ENCODE results near the gene THSD7A.
"Not testable (repeated sequence)": the region's sequence is repeated elsewhere in the genome, so short reads cannot be mapped to it uniquely, and the experiment has no call there.

Gene THSD7A

DNA sequence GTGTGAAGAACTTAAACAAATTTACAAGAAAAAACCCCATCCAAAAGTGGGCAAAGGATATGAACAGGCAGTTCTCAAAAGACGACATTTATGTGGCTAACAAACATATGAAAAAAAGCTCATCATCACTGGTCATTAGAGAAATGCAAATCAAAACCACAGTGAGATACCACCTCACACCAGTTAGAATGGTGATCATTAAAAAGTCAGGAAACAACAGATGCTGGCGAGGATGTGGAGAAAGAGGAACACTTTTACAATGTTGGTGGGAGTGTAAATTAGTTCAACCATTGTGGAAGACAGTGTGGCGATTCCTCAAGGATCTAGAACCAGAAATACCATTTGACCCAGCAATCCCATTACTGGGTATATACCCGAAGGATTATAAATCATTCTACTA, 388.1 kb downstream of the THSD7A start:
- DNase-seq: not testable (repeated sequence)

DNA sequence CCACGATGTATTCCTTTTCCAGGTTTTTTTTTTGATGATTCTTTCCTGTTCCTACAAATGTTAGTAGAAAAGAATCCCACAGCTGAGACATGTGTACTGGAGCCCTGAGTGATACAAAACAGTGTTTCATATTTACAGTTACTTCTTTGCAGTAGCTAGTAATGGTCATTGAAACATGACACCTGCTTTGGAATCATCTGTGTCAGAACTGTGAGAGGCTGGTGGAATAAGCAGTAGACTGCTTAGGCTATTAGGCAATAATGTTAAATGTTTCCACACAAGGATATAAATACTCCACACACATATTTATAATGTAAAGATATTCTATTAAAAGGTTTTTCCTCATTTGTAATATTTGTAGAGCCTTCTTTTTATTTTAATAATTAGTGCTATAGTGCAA, 394.0 kb downstream of the THSD7A start:
- no peak for DNase-seq

DNA sequence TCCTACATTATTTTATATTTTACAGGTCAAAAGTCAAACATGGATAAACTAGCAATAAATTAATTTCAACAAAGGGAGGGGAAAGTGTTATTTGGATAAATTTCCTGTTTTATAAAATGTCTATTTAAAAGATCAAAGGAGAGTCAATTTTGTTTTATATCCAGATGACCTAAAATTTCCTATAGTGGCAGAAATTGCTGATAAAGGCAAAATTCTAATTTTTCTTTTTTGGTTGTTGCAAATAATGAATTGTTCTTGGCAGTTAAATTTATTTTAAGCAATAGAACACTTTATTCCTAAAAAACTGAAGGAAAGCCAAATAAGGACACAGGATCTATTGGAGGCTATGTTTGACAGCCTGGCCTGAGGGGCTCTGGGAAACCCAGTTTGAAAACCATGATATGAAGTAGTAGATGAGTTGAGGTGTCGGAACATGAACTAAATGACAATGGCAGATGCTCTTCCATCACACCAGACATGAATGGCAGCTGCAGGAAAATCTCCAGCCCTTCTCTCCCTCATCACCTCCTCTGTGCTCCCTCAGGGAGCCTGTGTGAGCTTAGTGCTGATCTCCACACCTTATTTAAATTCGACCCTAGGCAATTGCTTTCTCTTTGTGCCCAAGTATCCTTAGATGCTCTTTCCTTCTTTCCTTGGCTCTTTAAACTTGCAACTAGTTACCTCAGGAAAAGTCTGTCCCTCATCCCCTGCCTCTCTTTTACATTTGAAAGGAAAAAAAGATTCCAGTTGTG, 395.0 kb downstream of the THSD7A start:
- DNase-seq: no peak

DNA sequence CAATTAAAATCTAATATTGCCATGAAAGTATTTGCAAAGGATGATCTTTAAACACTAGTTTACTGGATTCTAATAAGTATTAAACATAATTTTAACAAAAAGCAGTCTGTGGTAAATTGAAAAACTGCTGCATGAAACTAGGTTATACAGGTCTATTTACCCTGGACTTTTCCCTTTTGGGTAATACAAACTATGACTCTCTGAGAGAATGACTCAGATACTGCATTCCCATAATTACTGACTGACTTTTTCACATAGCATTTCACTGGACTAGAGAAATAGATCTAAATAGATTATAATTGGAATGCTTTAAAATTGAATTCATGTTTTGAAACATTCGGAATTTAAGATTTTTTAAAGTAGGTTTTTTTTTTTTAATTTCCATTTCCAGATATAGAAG, 395.7 kb downstream of the THSD7A start:
- DNase-seq: no peak

DNA sequence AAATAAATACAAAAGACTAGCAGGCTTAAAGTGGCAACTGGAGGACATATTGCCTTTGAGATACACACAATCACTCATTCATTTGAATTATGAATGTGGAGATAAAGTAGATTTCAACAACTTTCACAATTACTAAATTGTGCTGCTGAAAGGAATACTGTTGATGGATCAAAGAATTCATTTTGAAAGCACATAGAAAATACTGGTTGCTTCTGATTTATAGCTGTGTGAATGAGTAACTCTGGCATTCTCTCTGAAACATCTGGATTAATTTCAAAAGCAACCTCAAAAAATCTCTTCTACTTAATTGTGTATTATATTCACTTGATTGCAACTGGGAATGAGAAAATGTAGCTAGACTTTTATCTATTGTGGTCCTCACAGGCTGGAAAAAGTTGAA, 397.6 kb downstream of the THSD7A start:
- no peak for DNase-seq

DNA sequence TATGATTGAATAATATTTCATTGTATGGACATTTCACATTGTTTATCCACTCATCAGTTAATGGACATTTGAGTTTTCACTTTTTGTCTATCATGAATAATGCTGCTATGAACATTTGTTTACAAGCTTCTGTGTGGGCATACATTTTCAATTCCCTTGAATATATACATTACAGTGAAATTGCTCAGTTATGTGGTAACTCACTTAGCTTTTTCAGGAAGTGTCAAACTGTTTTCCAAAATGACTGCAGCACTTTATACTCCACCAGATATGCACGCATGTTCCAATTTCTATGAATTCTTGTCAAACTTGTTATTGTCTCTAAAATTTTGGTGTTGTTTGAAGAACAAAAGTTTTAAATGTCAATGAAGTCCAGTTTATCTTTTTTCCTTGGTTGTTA, 401.2 kb downstream of the THSD7A start:
- DNase-seq: no peak

DNA sequence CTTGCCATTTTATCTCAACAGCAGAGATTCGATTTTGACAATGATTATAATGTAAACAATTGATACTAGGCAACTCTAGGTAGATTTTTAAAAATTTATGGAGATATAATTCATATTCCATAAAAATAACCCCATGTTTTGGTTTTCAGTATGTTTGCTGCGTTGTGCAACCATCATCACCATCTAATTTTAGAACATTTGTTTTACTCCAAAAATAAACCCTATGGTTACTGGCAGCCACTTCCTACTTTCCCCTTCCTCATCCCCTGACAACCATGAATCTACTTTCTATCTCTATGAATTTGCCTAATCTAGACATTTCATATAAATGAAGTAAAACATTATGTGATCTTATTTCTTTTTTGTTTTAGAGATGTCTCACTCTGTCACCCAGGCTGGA, 401.9 kb downstream of the THSD7A start:
- DNase-seq: no peak

DNA sequence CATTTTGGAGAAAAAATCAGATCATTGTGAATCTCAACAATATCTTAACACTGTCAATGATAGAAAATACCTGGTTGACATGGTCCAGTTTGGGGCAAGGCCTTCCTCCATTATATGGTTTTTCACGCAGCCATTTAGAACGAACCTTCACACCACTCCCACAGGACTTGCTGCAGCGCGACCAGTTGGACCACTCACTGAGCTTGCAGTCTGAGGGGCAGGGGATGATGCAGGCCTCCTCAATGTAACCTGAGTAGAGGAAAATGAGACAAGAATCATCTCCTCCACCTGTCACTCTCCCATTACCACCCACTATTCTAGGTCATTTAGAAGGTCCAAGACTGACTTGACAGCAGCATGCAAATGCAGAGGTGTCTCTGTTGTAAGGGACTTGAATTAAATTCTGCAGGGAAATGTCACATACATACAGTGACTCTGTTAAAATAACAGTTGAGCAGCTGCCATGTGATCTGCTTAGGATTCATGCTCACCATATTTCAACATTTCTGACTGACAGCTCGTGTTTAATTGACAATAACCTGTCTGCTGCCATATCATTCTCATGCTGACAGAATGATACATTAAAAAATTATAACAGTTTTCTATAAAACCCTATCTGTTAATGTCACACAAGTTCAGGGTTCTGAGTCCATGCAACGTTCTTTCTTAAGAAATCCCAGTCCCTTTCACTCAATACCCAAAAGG, 403.0 kb downstream of the THSD7A start:
- no peak for DNase-seq

DNA sequence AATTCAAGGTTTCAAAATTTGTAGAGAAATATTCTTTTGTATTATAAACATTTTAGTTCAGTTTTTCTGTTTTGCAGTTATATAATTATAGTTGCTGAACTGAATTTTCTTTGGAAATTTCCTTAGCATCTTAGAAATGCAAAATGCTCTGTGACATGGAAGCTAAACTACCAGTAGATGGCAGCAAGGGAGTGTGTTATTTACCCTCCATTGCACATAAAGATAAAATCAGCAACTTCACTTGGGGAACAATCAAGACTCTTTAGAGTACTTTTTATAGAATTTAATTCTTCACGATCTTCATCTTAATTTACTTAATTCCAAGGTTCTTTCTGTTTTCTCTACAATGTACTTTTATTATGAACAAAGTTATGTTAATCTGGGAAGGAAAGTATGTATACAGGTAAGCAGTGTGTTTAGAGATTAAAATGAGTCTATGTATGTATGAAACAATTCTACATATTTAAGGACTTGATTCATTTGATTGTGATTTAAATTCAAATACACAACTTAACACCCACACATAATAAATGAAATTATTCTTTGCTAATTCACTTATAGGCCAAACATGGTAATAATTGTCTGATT, 404.2 kb downstream of the THSD7A start:
- no peak for DNase-seq

DNA sequence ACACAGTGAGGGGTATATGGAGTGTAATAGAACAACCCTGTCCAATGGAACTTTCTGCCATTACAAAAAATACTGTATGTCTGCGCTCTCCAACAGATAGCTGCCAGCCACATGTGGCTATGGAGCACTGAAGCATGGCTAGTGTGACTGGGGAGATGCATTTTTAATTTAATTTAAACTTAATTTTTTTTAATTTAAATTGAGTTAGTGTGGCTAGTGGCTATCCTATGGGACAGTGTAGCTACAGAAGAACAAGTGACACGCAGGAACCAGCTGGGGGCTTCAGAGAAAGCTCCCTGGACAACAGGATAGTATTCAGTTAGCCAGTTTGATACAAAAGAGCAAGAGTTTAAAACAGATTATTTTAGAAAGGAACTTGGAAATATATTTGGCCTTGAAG, 408.0 kb downstream of the THSD7A start:
- DNase-seq: no peak

DNA sequence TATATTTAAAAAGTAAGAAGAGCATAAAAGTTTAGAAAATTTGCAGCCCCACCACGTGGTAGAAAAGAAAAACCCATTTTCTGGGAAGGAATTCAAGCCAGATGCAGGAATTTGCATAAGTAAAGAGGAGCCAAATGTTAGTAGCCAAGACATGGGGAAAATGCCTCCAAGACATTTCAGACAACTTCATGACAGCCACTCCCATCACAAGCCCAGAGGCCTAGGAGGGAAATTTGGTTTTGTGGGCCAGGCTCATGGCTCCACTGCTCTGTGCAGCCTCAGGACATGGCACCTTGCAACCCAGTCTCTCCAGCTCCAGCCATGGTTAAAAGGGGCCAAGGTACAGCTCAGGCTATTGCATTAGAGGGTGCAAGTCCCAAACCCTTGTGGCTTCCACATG, 411.9 kb downstream of the THSD7A start:
- DNase-seq: no peak

DNA sequence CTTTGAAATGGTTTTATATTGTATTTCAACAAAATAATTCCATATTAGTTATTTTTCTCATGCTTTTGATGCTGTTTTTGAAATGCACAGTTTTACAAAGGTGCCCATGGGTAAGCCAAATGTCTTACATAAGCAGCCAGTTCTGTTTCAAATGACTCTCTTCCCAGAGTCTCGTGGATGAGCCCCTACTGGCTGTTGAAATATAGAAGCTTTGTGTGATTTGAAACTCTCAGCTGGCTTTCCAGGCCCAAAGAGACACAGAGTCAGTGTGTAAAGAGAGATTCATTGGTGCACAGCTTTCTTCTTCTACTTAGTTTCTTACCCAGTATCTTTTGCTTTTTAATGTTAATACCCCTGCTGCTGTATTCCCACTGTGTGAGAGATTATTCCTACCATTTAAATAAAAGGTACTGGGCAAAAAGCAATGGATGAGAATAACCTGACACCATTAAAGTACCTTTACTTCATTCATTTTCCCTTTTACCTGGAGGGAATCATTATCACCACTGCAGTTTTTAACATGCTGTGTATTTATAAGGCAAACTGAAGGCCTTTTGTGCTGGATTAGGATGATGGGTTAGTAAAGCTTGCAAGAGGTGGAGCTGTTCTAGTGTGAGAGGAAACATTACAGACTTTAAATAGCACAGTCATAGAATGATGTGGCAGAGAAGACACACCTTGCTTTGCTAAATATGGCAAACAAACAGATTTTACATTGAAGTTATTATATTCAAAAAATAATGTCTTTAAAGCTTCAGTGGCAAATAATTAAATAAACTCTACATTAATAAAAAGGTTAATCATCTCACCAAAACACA, 415.1 kb downstream of the THSD7A start:
- no peak for DNase-seq

DNA sequence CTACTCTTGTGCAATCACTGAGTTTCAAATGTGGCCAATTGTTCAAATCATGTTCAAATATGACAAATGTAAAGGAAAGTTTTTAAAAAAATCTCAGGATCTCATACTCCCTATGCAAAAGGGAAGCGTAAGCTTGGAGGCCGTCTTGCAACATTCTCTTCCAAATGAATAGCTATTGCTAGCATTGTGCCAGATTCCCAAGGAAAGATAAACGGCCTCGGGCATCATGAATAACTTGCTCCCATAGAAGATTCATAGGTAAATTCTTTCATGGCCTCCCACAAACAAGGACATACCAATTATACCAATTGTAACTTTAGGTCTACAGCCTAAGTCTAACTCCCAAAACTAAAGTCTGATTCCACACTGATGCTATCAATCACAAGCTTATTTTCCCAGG, 416.9 kb downstream of the THSD7A start:
- DNase-seq: no peak

DNA sequence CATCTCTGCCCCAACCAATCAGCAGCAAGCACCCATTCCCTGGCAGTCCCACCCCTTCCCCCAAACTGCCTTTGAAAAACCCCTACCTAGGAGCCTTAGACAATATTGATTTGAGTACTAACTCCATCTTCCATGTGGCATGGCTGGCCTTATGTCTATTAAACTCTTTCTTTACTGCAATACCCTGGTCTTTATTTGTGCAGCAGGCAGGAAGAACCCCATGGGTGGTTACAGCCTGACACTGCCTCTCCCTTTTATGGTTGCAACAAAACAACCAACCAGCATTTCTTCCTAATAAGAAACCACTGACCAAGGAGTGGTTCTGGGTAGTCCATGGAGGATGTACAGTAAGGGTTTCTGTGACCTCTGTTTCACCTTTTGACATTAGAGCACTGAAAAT, 418.1 kb downstream of the THSD7A start:
- DNase-seq: no peak

DNA sequence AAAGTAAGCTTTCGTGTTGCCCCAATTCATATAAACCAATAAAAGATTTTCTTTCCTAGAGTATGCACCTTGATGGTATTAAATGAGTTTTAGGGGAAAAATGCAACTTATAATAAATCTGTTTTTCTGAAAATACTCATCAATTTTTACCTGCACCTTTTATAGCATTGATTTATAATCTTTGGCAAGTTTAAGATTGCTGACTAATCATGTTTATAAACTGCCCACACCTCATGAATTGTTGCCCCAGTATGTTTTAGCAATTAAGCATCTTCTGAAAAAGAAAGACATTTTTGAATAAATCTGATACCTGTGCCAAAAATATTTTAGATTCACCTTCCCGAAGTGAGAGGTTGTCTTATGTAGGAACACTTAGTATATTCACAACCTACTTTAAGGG, 420.0 kb downstream of the THSD7A start:
- DNase-seq: no peak

DNA sequence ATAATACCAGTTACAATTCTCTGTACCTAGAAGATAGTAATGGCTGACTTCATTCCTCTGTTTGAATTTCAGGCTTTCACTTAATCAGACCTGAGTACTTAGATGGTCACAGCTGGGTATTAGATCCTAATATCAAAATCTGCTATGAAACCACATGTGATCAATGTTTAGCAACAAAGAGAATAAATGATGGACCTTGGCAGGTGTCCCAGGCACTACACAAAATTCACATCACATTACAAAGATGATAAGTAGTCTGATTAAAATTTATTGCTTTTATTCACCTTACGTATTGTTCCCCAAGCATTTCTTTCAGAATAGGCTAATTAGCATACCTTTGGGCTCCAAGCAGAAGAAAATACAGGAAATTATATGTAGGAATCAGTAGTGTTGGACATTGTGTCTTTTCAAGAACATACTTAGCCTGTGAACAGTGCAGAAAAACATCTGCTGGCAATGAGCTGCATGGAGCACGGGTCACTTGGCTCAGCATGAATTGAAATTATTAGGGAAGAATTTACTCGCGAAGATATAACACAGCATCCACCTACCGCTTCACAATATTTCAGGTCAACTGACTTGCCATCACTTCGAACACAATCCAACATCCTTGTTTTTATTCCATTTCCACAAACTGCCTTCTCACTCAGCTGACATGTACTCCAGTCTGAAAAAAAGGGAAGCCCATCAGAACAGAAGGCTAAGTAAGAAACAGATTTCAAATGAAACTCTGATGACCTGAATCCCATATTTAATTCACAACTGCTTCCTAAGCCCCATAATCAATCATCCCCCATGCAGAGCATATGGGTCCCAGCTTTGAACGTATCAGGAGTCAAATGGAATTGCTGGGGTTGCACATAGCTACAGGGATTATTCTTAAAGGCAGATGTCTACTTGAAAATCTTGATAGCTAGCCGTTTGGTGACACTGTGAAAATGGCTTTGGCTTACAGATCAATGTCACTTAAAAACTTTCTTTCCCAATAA, 421.0 kb downstream of the THSD7A start:
- DNase-seq: no peak

DNA sequence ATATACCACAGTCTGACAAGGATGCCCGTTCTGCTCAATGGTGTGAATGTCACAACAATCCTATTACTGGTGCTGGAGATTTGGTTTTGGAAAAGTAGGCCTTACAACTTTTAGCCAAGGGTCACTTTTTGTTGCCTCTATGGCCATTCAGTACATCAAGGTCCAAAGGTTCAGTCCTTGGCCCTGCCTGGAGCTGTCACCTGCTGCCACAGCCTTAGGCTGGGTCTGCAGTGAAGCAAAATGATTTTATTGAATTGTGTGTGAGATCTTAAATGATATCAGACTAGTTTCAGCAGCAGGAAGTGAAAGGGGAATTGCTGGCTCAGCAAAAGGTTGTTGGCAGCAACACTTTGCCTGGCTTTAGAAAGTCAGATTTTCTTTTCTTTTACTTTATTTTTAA, 427.6 kb downstream of the THSD7A start:
- DNase-seq: no peak

DNA sequence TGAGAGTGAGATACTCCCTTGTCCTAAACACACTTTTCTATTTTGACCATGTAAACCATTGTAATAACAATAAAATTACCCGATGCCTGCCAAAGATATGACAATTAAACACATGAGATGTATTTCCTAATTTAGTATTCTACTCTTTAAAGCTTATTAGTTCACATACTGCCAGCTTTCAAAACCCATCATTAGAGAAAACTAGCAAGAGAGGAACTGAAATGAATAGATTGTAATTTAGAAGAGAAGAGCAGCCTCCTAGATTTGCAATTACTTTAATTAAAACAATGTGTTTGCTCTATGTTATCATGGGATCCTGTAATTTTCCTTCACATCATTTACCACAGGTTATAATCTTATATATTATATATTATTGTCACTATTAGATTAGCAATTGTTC, 428.2 kb downstream of the THSD7A start:
- no peak for DNase-seq

DNA sequence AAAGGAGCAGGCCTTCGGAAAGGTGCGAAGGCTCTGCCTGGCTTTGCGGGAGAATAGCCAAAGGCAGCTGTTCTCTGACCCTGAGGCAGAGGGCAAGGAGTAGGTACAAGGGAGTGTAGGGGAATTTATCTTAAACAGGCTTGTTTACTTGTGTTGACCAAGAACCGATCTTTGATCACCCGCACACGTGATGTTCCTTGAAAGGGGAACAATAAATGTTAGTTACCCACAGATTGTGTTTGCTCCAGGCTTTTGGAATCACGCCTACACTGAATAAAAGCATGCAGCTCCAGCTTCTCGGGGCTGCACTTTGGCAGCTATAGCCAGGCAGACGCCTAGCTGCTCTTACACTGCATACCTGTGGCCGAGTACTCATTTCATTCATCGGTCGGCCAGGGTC, 437.6 kb downstream of the THSD7A start:
- DNase-seq: no peak

DNA sequence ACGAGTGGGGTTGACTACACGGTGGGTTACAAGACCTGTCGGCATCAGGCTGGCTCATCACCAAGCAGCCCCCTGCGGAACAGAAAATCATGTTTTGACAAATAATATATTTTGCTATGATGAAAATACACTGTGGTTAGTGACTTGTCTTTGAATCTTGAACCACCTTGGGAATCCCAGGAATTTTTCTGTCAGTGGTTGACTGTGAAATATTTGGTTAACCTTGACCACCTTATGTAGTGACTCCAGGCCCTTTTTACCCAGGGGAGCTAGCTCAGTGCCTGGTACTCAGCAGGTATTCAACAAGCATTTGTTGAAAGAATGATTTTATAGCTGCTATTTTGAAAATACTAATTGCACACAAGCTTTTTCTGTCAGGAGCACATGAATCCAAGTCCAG, 452.4 kb downstream of the THSD7A start:
- no peak for DNase-seq

DNA sequence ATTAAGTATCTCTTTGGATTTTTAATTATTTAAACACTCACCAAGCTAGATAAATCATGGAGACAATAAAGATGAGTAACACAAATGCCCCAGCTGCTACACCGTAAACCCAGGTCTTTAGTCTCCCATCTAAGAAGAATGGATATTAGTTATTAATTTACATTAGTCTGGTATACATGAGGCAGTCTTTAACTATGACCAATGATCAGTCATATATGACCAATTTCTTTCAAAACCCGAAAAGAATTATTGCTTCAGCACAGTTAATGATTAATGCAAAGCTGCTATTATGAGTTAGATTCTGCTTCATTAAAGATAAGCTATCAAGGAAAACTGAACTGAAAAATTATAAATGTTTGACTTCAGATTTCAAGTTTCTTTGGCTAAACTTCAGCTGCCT, 455.5 kb downstream of the THSD7A start:
- no peak for DNase-seq

DNA sequence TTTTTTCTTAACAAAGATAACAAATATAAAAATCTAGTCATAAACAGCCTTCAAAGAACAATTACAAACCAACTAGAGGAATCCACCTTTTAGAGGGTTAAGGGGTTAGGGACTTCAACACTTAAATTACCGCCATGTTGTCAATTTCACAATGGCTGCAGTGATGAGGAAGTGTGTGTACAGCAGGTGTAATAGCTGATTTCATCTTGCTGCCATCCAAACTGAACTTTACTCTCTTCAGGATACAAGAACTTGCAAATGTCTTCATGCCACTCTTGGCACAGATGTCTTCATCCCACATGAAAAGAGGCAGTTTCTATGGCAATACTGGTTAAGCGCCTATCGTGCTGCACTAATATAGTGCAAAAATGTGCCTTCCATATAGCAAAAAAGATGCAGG, 457.4 kb downstream of the THSD7A start:
- no peak for DNase-seq
